B cell (primary cell): Measurements from ENCODE around the gene DGKA. TPM values are rescaled to one million over a fixed set of nuclear protein-coding genes. Genes with fewer than 3 reads are reported as not detected.

Source experiments
- ATAC-seq: fragments of 200-7000 bp; cut with Tn5 transposase; one replicate; pipeline ENCODE4 v1.10.0; 2021; ENCODE audit warnings: low read depth, mild to moderate bottlenecking, moderate number of reproducible peaks, moderate library complexity
- CTCF ChIA-PET: fragments of 350-600 bp; sonication (Branson Sonifier 250); formaldehyde crosslinking; loops from one replicate; lab custom pipeline; 2021; ENCODE audit warnings: antibody characterized with exemption, inconsistent platforms; lab: Charles Lee
- POLR2A ChIA-PET: fragments of 350-600 bp; sonication (Branson Sonifier 250); formaldehyde crosslinking; loops from one replicate; lab custom pipeline; 2021; ENCODE audit warnings: antibody characterized with exemption; lab: Charles Lee
- DNase-seq: peaks from one replicate; pipeline ENCODE4 v3.0.0; 2013
- H2AFZ ChIP-seq: 2 replicates; pipeline ENCODE4 v1.6.1; 2012; ENCODE audit warnings: mild to moderate bottlenecking, low read depth, low read length; ENCODE audit not compliant: insufficient read depth, poor library complexity, severe bottlenecking
- H3K27ac ChIP-seq, 2 donors: 1 replicate in 1 of 2; 2 replicates in 1 of 2; pipeline ENCODE4 v1.5.1; 2012 to 2013; ENCODE audit warnings: low read length in 2 of 2, mild to moderate bottlenecking in 2 of 2, moderate library complexity in 1 of 2
- H3K27me3 ChIP-seq, 4 experiments: fragments of 200-600 bp in 1 of 4; sonication (generic) in 1 of 4; replicated peaks in 1 of 4; 1 replicate in 2 of 4; 2 replicates in 2 of 4; pipeline versions ENCODE4 v1.6.1 to v1.7.0; 2013 to 2016; ENCODE audit warnings: low read length in 3 of 4, mild to moderate bottlenecking in 2 of 4, mixed read lengths in 1 of 4, moderate library complexity in 1 of 4; ENCODE audit not compliant: insufficient read depth in 4 of 4, control insufficient read depth in 3 of 4; ENCODE audit errors: control extremely low read depth in 1 of 4
- H3K36me3 ChIP-seq, 2 experiments: replicated peaks in 1 of 2; 1 replicate in 1 of 2; 2 replicates in 1 of 2; pipeline versions ENCODE4 v1.6.1 to v1.7.1; 2013; ENCODE audit warnings: low read length in 1 of 2; ENCODE audit not compliant: insufficient read depth in 2 of 2, control insufficient read depth in 1 of 2; ENCODE audit errors: control extremely low read depth in 1 of 2, extremely low read depth in 1 of 2
- H3K4me1 ChIP-seq, 2 donors: fragments of 200-600 bp in 1 of 2; sonication (generic) in 1 of 2; 1 replicate in 1 of 2; 2 replicates in 1 of 2; pipeline versions ENCODE4 v1.5.1 to v1.6.1; 2013 to 2017; ENCODE audit warnings: low read length in 2 of 2; ENCODE audit not compliant: control insufficient read depth in 2 of 2, insufficient read depth in 2 of 2
- H3K4me2 ChIP-seq: replicated peaks from 2 replicates; pipeline ENCODE3; 2012; ENCODE audit warnings: mild to moderate bottlenecking, low read depth, low read length; ENCODE audit not compliant: poor library complexity, severe bottlenecking
- H3K4me3 ChIP-seq, 5 experiments: fragments of 200-600 bp in 1 of 5; sonication (generic) in 1 of 5; 1 replicate in 3 of 5; 2 replicates in 2 of 5; pipeline versions ENCODE4 v1.5.1 to v1.7.0; 2011 to 2016; ENCODE audit warnings: low read length in 4 of 5, mild to moderate bottlenecking in 4 of 5, low read depth in 2 of 5, control low read depth in 1 of 5, moderate library complexity in 1 of 5; ENCODE audit not compliant: insufficient read depth in 1 of 5; ENCODE audit errors: control extremely low read depth in 1 of 5, extremely low read depth in 1 of 5
- H3K79me2 ChIP-seq: fragments of 200-600 bp; sonication (generic); one replicate; pipeline ENCODE4 v1.6.0; 2016; ENCODE audit warnings: low read length; ENCODE audit not compliant: control insufficient read depth, insufficient read depth
- H3K9ac ChIP-seq: fragments of 200-600 bp; sonication (generic); 2 replicates; pipeline ENCODE4 v1.6.1; 2017; ENCODE audit warnings: mild to moderate bottlenecking, low read length, moderate library complexity
- H3K9me3 ChIP-seq, 3 donors: one replicate each; pipeline versions ENCODE4 v1.6.1 to v1.7.1; 2013; ENCODE audit warnings: low read length in 2 of 3; ENCODE audit not compliant: control insufficient read depth in 2 of 3, insufficient read depth in 1 of 3; ENCODE audit errors: control extremely low read depth in 1 of 3
- H4K20me1 ChIP-seq: 2 replicates; pipeline ENCODE4 v1.6.0; 2012; ENCODE audit warnings: mild to moderate bottlenecking, low read length; ENCODE audit not compliant: insufficient read depth, control insufficient read depth, poor library complexity, severe bottlenecking
- H3K27ac Mint-ChIP-seq: one replicate; pipeline ENCODE4 v1.8.0; 2021; ENCODE audit warnings: mixed read lengths
- H3K27me3 Mint-ChIP-seq: one replicate; pipeline ENCODE4 v1.8.0; 2021; ENCODE audit warnings: mixed read lengths
- H3K4me1 Mint-ChIP-seq: one replicate; pipeline ENCODE4 v1.8.0; 2021; ENCODE audit warnings: mixed read lengths
- H3K4me3 Mint-ChIP-seq: one replicate; pipeline ENCODE4 v1.8.0; 2021; ENCODE audit warnings: mixed read lengths
- H3K9me3 Mint-ChIP-seq: one replicate; pipeline ENCODE4 v1.8.0; 2022; ENCODE audit warnings: mixed read lengths; ENCODE audit not compliant: insufficient read depth
- EZH2 ChIP-seq: IDR thresholded peaks from 2 replicates; pipeline ENCODE4 v1.6.1; 2012; ENCODE audit warnings: borderline replicate concordance, low read depth, mild to moderate bottlenecking, moderate library complexity, low read length; ENCODE audit not compliant: insufficient read depth, poor library complexity, severe bottlenecking
- WGBS: methylation state at CpG from one replicate; pipeline ENCODE4 v1.1.5; 2013; ENCODE audit warnings: missing lambda C conversion rate; ENCODE audit not compliant: insufficient coverage; 5-methylcytosine and 5-hydroxymethylcytosine counted together
- intact Hi-C: fragments of 100-400 bp; cut with micrococcal nuclease; formaldehyde crosslinking; loops from one replicate; pipeline ENCODE4 v1.10.0; 2022
- polyA plus RNA-seq: library from polyadenylated mRNA; depleted of rRNA; stranded (reverse); fragments of >200 nt; gene quantifications from 2 replicates; pipeline ENCODE4 v1.2.3, GENCODE V29; 2012
- total RNA-seq, 2 donors: library from RNA; stranded (reverse); fragments of 120-200 nt in 1 of 2; gene quantifications; 1 replicate in 1 of 2; 2 replicates in 1 of 2; pipeline versions ENCODE4 v1.2.3 to v1.2.4, GENCODE V29; 2013 to 2022
- TF ChIP-seq, protein P1 (sequence below): fragments of 200-600 bp; IDR thresholded peaks from one replicate; pipeline ENCODE4 v1.8.0; 2022; ENCODE audit warnings: antibody characterized with exemption, mild to moderate bottlenecking

DGKA gene
- total and polyA plus RNA-seq, 2 donors (not counting 1 experiment from before 2014, with no cell fraction given): 238 to 269 TPM

- no peak for ATAC-seq
- no peak overlapping the region for H3K27ac ChIP-seq
- no peak overlapping the region for H3K9ac ChIP-seq
- Mint-ChIP-seq H3K27me3 (no peaks in the 10 kb centered on the region), H3K4me3 (no peak overlapping the region), H3K27ac (no peak overlapping the region), H3K9me3 (no peaks in the 10 kb centered on the region), H3K4me1 (peaks cover 2% of the 10 kb centered on the region)
- H3K27me3 ChIP-seq: no peaks in the 10 kb centered on the region
- no peak overlapping the region for H3K4me2 ChIP-seq
- no peaks in the 10 kb centered on the region for H3K9me3 ChIP-seq
- H3K4me3 ChIP-seq: no peak overlapping the region
- intact Hi-C loops: no loop called here
- ChIA-PET CTCF (interaction anchor here (1.1 to 1.5 kb wide), 3 partner anchors 38 to 56 kb away, joined by 3 to 7 read pairs (median 3); no protein-coding TSS in a partner anchor), POLR2A (interaction anchor here (0.6 to 0.8 kb wide), 2 partner anchors 17 to 162 kb away, joined by 3 to 5 read pairs; partner anchors contain the start of genes DNAJC14 and RAB5B)
- DNase-seq: no peak
- peaks cover 0 to 2% of the 10 kb centered on the region in 2 donors for H3K4me1 ChIP-seq
- H2AFZ ChIP-seq: no peak overlapping the region
- peaks cover 2% of the 10 kb centered on the region for H3K79me2 ChIP-seq
- TF ChIP-seq EZH2: no peak
- TF ChIP-seq, protein P1, sequence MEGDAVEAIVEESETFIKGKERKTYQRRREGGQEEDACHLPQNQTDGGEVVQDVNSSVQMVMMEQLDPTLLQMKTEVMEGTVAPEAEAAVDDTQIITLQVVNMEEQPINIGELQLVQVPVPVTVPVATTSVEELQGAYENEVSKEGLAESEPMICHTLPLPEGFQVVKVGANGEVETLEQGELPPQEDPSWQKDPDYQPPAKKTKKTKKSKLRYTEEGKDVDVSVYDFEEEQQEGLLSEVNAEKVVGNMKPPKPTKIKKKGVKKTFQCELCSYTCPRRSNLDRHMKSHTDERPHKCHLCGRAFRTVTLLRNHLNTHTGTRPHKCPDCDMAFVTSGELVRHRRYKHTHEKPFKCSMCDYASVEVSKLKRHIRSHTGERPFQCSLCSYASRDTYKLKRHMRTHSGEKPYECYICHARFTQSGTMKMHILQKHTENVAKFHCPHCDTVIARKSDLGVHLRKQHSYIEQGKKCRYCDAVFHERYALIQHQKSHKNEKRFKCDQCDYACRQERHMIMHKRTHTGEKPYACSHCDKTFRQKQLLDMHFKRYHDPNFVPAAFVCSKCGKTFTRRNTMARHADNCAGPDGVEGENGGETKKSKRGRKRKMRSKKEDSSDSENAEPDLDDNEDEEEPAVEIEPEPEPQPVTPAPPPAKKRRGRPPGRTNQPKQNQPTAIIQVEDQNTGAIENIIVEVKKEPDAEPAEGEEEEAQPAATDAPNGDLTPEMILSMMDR: no peak
- 100% methylated on average over 1 of the region's 3 CpGs for WGBS
- H3K36me3 ChIP-seq: peaks cover 10 to 60% of the 10 kb centered on the region in 2 experiments
- no peaks in the 10 kb centered on the region for H4K20me1 ChIP-seq
Observed at GRCh38 chr12:55991110-55991509, 60.1 kb downstream of the DGKA start.

DNA sequence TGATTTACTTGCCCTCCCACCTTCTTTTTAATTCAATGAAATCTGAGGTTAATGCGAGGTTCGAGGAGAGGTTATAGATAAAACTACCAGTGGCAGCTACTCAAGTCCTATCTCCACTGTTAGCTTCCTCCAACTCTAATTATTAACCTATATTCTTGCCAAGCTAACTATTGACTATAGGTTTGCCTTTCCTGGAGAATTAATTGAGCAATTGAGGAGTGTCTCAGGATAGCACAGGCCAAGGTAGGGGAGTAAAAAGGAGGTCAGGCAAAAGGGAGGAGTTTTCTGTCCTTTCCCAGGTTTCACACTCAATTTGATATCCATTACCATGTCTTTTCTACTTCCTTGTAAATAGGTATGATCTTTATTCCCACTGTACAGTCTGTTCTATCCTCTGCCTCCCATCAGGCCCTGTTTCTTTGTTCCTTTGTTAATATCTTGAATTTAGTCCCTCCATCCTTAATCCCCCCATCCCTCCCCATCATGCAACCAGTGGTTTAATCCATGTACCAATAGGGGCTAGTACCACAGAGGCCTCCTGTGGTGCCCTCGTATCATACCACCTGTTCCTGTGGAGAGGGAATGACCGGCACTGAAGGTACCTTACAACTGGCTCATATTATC, 62.4 kb downstream of the DGKA start:
- Mint-ChIP-seq H3K4me1 (peaks cover 21% of the 10 kb centered on the region), H3K27ac (no peak overlapping the region), H3K4me3 (no peak overlapping the region), H3K9me3 (no peaks in the 10 kb centered on the region), H3K27me3 (no peaks in the 10 kb centered on the region)
- Histone ChIP-seq H3K27me3 (peaks cover 0 to 4% (median 0%) of the 10 kb centered on the region in 4 experiments), H3K36me3 (peaks cover 8 to 48% of the 10 kb centered on the region in 2 experiments), H3K9ac (no peak overlapping the region), H3K9me3 (no peaks in the 10 kb centered on the region), H3K4me3 (no peak overlapping the region), H3K4me2 (no peak overlapping the region), H4K20me1 (no peaks in the 10 kb centered on the region), H2AFZ (no peak overlapping the region), H3K4me1 (peaks cover 13 to 18% of the 10 kb centered on the region in 2 donors), H3K79me2 (no peaks in the 10 kb centered on the region), H3K27ac (no peak overlapping the region)
- no peak for DNase-seq
- TF ChIP-seq, protein P1: no peak
- no peak for TF ChIP-seq EZH2
- POLR2A ChIA-PET: interaction anchor here (0.6 kb wide), 1 partner anchor 212 kb away, joined by 3 read pairs; no protein-coding TSS in a partner anchor
- no peak for ATAC-seq
- intact Hi-C loops: no loop called here
- 100% methylated on average over 1 of the region's 4 CpGs for WGBS
- CTCF ChIA-PET: interaction anchor here (0.8 to 1.7 kb wide), 5 partner anchors 9 to 53 kb away, joined by 3 to 4 read pairs (median 4); no protein-coding TSS in a partner anchor
